Left lung (tissue), 10 donors: Measurements from ENCODE around the gene LRP1-AS. TPM values are rescaled to one million over a fixed set of nuclear protein-coding genes. Genes with fewer than 3 reads are reported as not detected.

Experiments
- ATAC-seq: fragments of 200-7000 bp; cut with Tn5 transposase; one replicate; pipeline ENCODE4 v1.9.1; 2020; ENCODE audit warnings: moderate library complexity
- DNase-seq, 4 donors: peaks; one replicate each; pipeline ENCODE4 v3.0.0-alpha.2; 2013 to 2020
- H3K27ac ChIP-seq, 2 donors: fragments of 200-600 bp; sonication (generic) in 1 of 2; one replicate each; pipeline versions ENCODE4 v1.5.0 to v1.8.0; 2020 to 2021
- H3K27me3 ChIP-seq, 2 donors: fragments of 200-600 bp; sonication (generic) in 1 of 2; one replicate each; pipeline versions ENCODE4 v1.5.0 to v1.8.0; 2020 to 2021
- H3K36me3 ChIP-seq, 2 donors: fragments of 200-600 bp; sonication (generic) in 1 of 2; one replicate each; pipeline versions ENCODE4 v1.5.0 to v1.8.0; 2020 to 2021
- H3K4me1 ChIP-seq, 2 donors: fragments of 200-600 bp; one replicate each; pipeline ENCODE4 v1.8.0; 2021
- H3K4me3 ChIP-seq, 2 donors: fragments of 200-600 bp; sonication (generic) in 1 of 2; one replicate each; pipeline versions ENCODE4 v1.5.0 to v1.8.0; 2020 to 2021; ENCODE audit warnings: mild to moderate bottlenecking in 1 of 2
- H3K9me3 ChIP-seq, 2 donors: fragments of 200-600 bp; sonication (generic) in 1 of 2; one replicate each; pipeline versions ENCODE4 v1.5.0 to v1.8.0; 2020 to 2021
- intact Hi-C, 2 donors: fragments of 100-400 bp; cut with DNase I; formaldehyde crosslinking; loops; one replicate each; pipeline versions ENCODE4 v1.11.2 to v1.14.2; 2022
- polyA plus RNA-seq, 6 donors: library from polyadenylated mRNA; unstranded; fragments of 120-200 nt; gene quantifications; one replicate each; pipeline ENCODE4 v1.2.1, GENCODE V29; 2013; ENCODE audit not compliant: insufficient read length in 6 of 6
- total RNA-seq, 2 donors: library from RNA; stranded (reverse); fragmentation: NEBNext Ultra II Directional; extraction: Animal tissue kit (Norgen Biotek cat#: 25700); gene quantifications; one replicate each; pipeline ENCODE4 v1.2.1, GENCODE V29; 2021
- TF ChIP-seq, protein P1 (sequence below), 2 donors: fragments of 200-600 bp; sonication (generic) in 1 of 2; IDR thresholded peaks; one replicate each; pipeline versions ENCODE4 v1.5.0 to v1.8.0; 2021; ENCODE audit warnings: antibody characterized with exemption in 2 of 2
- donor health status: DM: no; HTN: yes; CAD: no.
- donor health status: DM: no; HTN: no; CAD: no.

Gene LRP1-AS
- total and polyA plus RNA-seq, 8 donors, result 0.24 to 1.0 (median 0.69) TPM; not detected in 3

DNA sequence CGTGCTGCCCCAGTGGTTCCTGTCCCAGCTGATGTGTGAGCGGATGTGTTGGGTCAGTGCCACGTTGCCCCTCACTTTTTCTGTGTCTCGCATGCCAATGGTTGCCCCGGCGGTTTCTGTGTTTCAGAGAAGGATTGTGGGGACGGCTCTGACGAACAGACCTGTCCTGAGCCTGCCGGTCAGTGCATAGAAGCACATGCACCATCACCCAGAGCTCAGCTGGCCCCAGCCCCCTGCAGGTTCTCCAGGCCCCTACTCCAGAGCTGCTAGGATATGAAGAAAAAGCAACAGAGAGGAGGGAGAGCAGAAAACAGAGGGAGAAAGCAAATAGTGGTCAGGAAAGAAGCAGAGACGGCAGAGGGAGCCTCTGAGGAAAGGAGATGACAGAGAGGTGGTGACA is 20.6 kb upstream of the LRP1-AS start:
- H3K27ac ChIP-seq, result no peak overlapping the region
- peaks cover 0 to 3% of the 10 kb centered on the region in 2 donors for H3K4me1 ChIP-seq
- DNase-seq (no peak), ATAC-seq (no peak)
- TF ChIP-seq, protein P1, sequence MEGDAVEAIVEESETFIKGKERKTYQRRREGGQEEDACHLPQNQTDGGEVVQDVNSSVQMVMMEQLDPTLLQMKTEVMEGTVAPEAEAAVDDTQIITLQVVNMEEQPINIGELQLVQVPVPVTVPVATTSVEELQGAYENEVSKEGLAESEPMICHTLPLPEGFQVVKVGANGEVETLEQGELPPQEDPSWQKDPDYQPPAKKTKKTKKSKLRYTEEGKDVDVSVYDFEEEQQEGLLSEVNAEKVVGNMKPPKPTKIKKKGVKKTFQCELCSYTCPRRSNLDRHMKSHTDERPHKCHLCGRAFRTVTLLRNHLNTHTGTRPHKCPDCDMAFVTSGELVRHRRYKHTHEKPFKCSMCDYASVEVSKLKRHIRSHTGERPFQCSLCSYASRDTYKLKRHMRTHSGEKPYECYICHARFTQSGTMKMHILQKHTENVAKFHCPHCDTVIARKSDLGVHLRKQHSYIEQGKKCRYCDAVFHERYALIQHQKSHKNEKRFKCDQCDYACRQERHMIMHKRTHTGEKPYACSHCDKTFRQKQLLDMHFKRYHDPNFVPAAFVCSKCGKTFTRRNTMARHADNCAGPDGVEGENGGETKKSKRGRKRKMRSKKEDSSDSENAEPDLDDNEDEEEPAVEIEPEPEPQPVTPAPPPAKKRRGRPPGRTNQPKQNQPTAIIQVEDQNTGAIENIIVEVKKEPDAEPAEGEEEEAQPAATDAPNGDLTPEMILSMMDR (IDR thresholded peaks at IDR 0.05), result no peak
- no peaks in the 10 kb centered on the region for H3K9me3 ChIP-seq
- no peaks in the 10 kb centered on the region for H3K27me3 ChIP-seq
- no peak overlapping the region for H3K4me3 ChIP-seq
- intact Hi-C loops, result no loop called here
- H3K36me3 ChIP-seq, result peaks cover 0 to 80% of the 10 kb centered on the region in 2 donors

DNA sequence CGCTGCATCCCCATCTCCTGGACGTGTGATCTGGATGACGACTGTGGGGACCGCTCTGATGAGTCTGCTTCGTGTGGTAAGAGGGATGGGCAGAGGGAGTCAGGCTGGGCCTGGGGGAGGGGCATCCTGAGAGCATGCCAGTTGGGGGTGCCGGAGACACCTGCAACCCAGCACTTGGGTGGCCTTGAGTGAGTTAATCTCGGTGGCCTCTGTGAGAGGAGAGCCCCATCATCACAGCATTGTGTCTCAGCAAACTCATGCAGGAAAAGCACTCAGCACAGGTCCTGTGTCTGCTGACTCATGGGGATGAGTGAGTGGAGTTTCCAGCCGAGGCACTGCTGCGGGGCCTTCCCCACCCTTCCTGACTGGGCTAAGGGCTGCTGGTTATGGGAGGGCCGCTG is 19.6 kb upstream of the LRP1-AS start:
- H3K4me1 ChIP-seq, result peaks cover 0 to 9% of the 10 kb centered on the region in 2 donors
- no peaks in the 10 kb centered on the region for H3K9me3 ChIP-seq
- H3K4me3 ChIP-seq, result no peak overlapping the region
- H3K27me3 ChIP-seq, result no peaks in the 10 kb centered on the region
- ATAC-seq (peak; percentile 15), DNase-seq (no peak)
- no peak overlapping the region for H3K27ac ChIP-seq
- TF ChIP-seq, protein P1 (IDR thresholded peaks at IDR 0.05), result no peak
- intact Hi-C loops, result no loop called here
- H3K36me3 ChIP-seq, result peaks cover 0 to 85% of the 10 kb centered on the region in 2 donors

DNA sequence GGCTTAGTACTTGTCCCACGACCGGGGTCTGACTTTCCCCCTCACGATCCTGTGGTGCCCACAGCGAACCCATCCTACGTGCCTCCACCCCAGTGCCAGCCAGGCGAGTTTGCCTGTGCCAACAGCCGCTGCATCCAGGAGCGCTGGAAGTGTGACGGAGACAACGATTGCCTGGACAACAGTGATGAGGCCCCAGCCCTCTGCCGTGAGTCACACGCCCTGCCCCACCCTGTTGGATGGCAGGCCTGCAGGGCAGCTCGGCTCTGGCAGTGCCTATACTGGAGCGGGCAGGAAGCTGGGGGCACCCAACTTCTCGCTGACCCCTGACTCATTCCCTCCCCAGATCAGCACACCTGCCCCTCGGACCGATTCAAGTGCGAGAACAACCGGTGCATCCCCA is 18.3 kb upstream of the LRP1-AS start:
- no peaks in the 10 kb centered on the region for H3K27me3 ChIP-seq
- intact Hi-C loops, result no loop called here
- peaks cover 0 to 20% of the 10 kb centered on the region in 2 donors for H3K4me1 ChIP-seq
- ATAC-seq (no peak), DNase-seq (no peak)
- TF ChIP-seq, protein P1 (IDR thresholded peaks at IDR 0.05), result no peak
- peaks cover 0 to 93% of the 10 kb centered on the region in 2 donors for H3K36me3 ChIP-seq
- H3K27ac ChIP-seq, result no peak overlapping the region
- no peaks in the 10 kb centered on the region for H3K9me3 ChIP-seq
- no peak overlapping the region for H3K4me3 ChIP-seq

DNA sequence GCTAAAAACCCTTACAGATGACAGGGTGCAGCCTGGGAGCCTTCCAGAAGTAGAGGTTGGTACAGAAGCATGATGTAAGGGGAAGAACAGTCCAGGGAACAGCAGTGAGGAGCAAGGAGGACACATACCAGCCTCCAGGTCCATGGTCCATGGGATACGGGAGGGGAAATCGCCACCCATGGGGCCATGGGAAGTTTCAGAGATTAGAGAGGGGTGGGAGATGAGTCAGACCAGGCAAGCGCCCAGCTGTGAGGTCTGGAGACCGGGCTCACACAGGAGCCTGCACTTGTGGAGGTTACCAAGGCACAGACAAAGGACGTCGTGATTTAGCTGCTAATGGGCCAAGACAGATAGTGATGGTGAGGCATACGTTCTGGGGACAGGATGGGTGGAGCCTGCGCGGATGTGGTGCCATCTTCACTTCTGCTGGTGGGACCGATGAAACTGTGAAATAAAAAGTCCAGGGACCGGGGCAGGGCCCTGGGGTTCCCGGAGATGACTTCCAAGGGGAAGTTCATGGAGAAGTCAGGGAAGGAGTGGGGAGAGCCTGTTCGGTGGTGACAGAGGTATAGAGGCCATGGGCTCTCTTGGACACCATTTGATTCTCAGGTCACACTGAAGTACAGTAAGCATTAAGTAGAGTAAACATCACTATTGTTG is 17.7 kb upstream of the LRP1-AS start:
- Histone ChIP-seq H3K4me1 (peaks cover 0 to 21% of the 10 kb centered on the region in 2 donors), H3K27ac (no peak overlapping the region), H3K36me3 (peaks cover 0 to 93% of the 10 kb centered on the region in 2 donors), H3K27me3 (no peaks in the 10 kb centered on the region), H3K4me3 (no peak overlapping the region), H3K9me3 (no peaks in the 10 kb centered on the region)
- ATAC-seq (no peak), DNase-seq (no peak)
- TF ChIP-seq, protein P1 (IDR thresholded peaks at IDR 0.05), result no peak
- intact Hi-C loops, result no loop called here

DNA sequence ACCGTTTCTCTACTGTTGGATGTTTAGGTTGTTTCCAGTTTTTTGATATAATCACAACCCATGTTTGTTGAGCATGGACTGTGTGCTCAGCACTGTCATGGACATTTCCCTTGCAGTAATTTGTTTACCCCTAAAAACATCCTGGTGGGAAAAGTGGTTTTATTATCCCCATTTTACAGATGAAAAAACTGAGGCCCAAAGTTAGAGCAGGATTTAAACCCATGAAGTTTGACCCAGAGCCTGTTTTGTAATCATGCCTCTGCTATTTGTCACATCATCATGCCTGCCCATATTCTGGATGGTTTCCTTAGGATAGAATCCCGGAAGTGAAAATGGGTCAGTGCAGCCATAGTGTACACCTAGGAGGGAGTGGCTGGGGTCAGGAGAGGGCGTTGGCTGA is 17.0 kb upstream of the LRP1-AS start:
- peaks cover 0 to 93% of the 10 kb centered on the region in 2 donors for H3K36me3 ChIP-seq
- H3K9me3 ChIP-seq, result no peaks in the 10 kb centered on the region
- H3K27ac ChIP-seq, result no peak overlapping the region
- TF ChIP-seq, protein P1 (IDR thresholded peaks at IDR 0.05), result no peak
- H3K27me3 ChIP-seq, result no peaks in the 10 kb centered on the region
- H3K4me3 ChIP-seq, result no peak overlapping the region
- ATAC-seq (no peak), DNase-seq (no peak)
- intact Hi-C loops, result no loop called here
- peaks cover 0 to 23% of the 10 kb centered on the region in 2 donors for H3K4me1 ChIP-seq
